ENCODE data around the gene ARL10.

Gene ARL10

GRCh38 chr5:176361437-176362232 lies 3.7 kb upstream of the ARL10 start, which contains the start of gene KIAA1191:
TSS of gene KIAA1191 (minus strand) at chr5:176361764. CDS start at chr5:176359508, 2,256 bp downstream.
- peak; percentile 32 to 96 (median 89) for DNase-seq

- DNase-seq, result no peak
These were observed 3.1 kb upstream of the ARL10 start for GRCh38 chr5:176362233-176362490.

- DNase-seq, result peak in 2 of 56 donors; percentile 29 to 48
These were observed 429 bp upstream of the ARL10 start for GRCh38 chr5:176364765-176365350.

GRCh38 chr5:176366232-176366894 lies 1.1 kb downstream of the ARL10 start:
- peak in 1 of 56 donors; percentile 35 for DNase-seq

- no peak for DNase-seq
These were observed 3.4 kb downstream of the ARL10 start for GRCh38 chr5:176368726-176369125.

GRCh38 chr5:176369934-176370711 lies 4.8 kb downstream of the ARL10 start:
- no peak for DNase-seq

- peak in 4 of 56 donors; percentile 4 to 32 (median 18) for DNase-seq
These were observed 6.6 kb downstream of the ARL10 start for GRCh38 chr5:176371621-176372539.

GRCh38 chr5:176373100-176373818 lies 8.0 kb downstream of the ARL10 start:
- DNase-seq, result peak in 1 of 56 donors; percentile 18

GRCh38 chr5:176379881-176380280 lies 14.6 kb downstream of the ARL10 start:
- DNase-seq, result no peak

- no peak for DNase-seq
These were observed 16.1 kb downstream of the ARL10 start for GRCh38 chr5:176381423-176381822.

GRCh38 chr5:176381979-176382378 lies 16.7 kb downstream of the ARL10 start:
- DNase-seq, result no peak

- no peak for DNase-seq
These were observed 17.4 kb downstream of the ARL10 start for GRCh38 chr5:176382721-176383120.

- no peak for DNase-seq
These were observed 18.1 kb downstream of the ARL10 start for GRCh38 chr5:176383248-176383905.

GRCh38 chr5:176383961-176384360 lies 18.7 kb downstream of the ARL10 start:
- no peak for DNase-seq

- no peak for DNase-seq
These were observed 19.2 kb downstream of the ARL10 start for GRCh38 chr5:176384366-176384930.

- no peak for DNase-seq
These were observed 19.7 kb downstream of the ARL10 start for GRCh38 chr5:176384991-176385390.

GRCh38 chr5:176386491-176386890 lies 21.2 kb downstream of the ARL10 start:
- DNase-seq, result no peak

- DNase-seq, result no peak
These were observed 22.2 kb downstream of the ARL10 start for GRCh38 chr5:176387384-176387925.

GRCh38 chr5:176388003-176388443 lies 22.7 kb downstream of the ARL10 start:
- DNase-seq, result no peak
